Measurements from ENCODE around the gene CDKL2.
A peak's percentile ranks its signal among the peaks of the same experiment; 100 is the strongest.
"Not testable (repeated sequence)": the region's sequence is repeated elsewhere in the genome, so short reads cannot be mapped to it uniquely, and the experiment has no call there.

The CDKL2 gene

GRCh38 chr4:75630174-75630936 is at the start of gene CDKL2:
CDKL2 (minus strand) TSS chr4:75630528; CDS start chr4:75625988, 4,540 bp downstream.
- DNase-seq, result no peak

GRCh38 chr4:75678965-75679364 is 48.6 kb upstream of the CDKL2 start:
- no peak for DNase-seq

GRCh38 chr4:75678473-75678872 is 48.1 kb upstream of the CDKL2 start:
- no peak for DNase-seq

GRCh38 chr4:75675004-75675531 is 44.7 kb upstream of the CDKL2 start:
- no peak for DNase-seq

GRCh38 chr4:75673959-75674328 is 43.6 kb upstream of the CDKL2 start:
- no peak for DNase-seq

GRCh38 chr4:75673027-75673958 is 43.0 kb upstream of the CDKL2 start, which contains the start of gene G3BP2:
G3BP2 (minus strand) TSS chr4:75673411; CDS start chr4:75662025, 11,386 bp downstream.
- DNase-seq, result peak; percentile 83

GRCh38 chr4:75672461-75673026 is 42.2 kb upstream of the CDKL2 start:
- DNase-seq, result peak; percentile 25

- DNase-seq, result no peak
These were observed 41.6 kb upstream of the CDKL2 start for GRCh38 chr4:75671802-75672421.

- DNase-seq, result no peak
These were observed 38.3 kb upstream of the CDKL2 start for GRCh38 chr4:75668596-75668995.

GRCh38 chr4:75667636-75668035 is 37.3 kb upstream of the CDKL2 start:
- DNase-seq, result not testable (repeated sequence)

- DNase-seq, result no peak
These were observed 36.0 kb upstream of the CDKL2 start for GRCh38 chr4:75666299-75666698.

- not testable (repeated sequence) for DNase-seq
These were observed 34.3 kb upstream of the CDKL2 start for GRCh38 chr4:75664604-75665003.

- DNase-seq, result no peak
These were observed 32.3 kb upstream of the CDKL2 start for GRCh38 chr4:75662626-75663025.

GRCh38 chr4:75660491-75660890 is 30.2 kb upstream of the CDKL2 start:
- DNase-seq, result no peak

- no peak for DNase-seq
These were observed 29.2 kb upstream of the CDKL2 start for GRCh38 chr4:75659512-75660031.

GRCh38 chr4:75658876-75659275 is 28.5 kb upstream of the CDKL2 start:
- DNase-seq, result no peak

- DNase-seq, result no peak
These were observed 25.2 kb upstream of the CDKL2 start for GRCh38 chr4:75655562-75655961.

GRCh38 chr4:75654905-75655304 is 24.6 kb upstream of the CDKL2 start:
- no peak for DNase-seq

- DNase-seq, result no peak
These were observed 23.6 kb upstream of the CDKL2 start for GRCh38 chr4:75653845-75654503.

- DNase-seq, result no peak
These were observed 13.8 kb upstream of the CDKL2 start for GRCh38 chr4:75644095-75644494.

- no peak for DNase-seq
These were observed 13.3 kb upstream of the CDKL2 start for GRCh38 chr4:75643651-75644050.

Data from T1000 (cell line).